ENCODE results near the gene MMP1. TPM values are rescaled to one million over a fixed set of nuclear protein-coding genes. Genes with fewer than 3 reads are reported as not detected.

MMP1 gene
- total RNA-seq, 1 donor from 2014 or later: 4.1 TPM

GRCh38 chr11:102831489-102832440 lies 33.8 kb upstream of the MMP1 start:
- peaks cover 32% of the 10 kb centered on the region for H3K4me1 Mint-ChIP-seq (ENCODE audit: low read depth)
- H3K27ac Mint-ChIP-seq (ENCODE audit: unreplicated experiment): no peak overlapping the region
- peak overlapping the region; percentile 51 for H3K4me3 Mint-ChIP-seq (ENCODE audit: unreplicated experiment)
- H3K27me3 Mint-ChIP-seq (ENCODE audit: low read depth): no peaks in the 10 kb centered on the region
- H3K36me3 Mint-ChIP-seq (ENCODE audit: low read depth): no peaks in the 10 kb centered on the region
- H3K9me3 Mint-ChIP-seq (ENCODE audit: low read depth): no peaks in the 10 kb centered on the region
- TF ChIP-seq CTCF (IDR thresholded peaks at IDR 0.05): peak; percentile 51
- DNase-seq (ENCODE audit: low spot score): no peak

GRCh38 chr11:102831128-102831488 lies 33.1 kb upstream of the MMP1 start:
- no peak for DNase-seq (ENCODE audit: low spot score)
- H3K9me3 Mint-ChIP-seq (ENCODE audit: low read depth): no peaks in the 10 kb centered on the region
- H3K4me1 Mint-ChIP-seq (ENCODE audit: low read depth): peaks cover 25% of the 10 kb centered on the region
- H3K27ac Mint-ChIP-seq (ENCODE audit: unreplicated experiment): no peak overlapping the region
- no peaks in the 10 kb centered on the region for H3K36me3 Mint-ChIP-seq (ENCODE audit: low read depth)
- no peaks in the 10 kb centered on the region for H3K27me3 Mint-ChIP-seq (ENCODE audit: low read depth)
- no peak for TF ChIP-seq CTCF (IDR thresholded peaks at IDR 0.05)
- no peak overlapping the region for H3K4me3 Mint-ChIP-seq (ENCODE audit: unreplicated experiment)

GRCh38 chr11:102830001-102830727 lies 32.2 kb upstream of the MMP1 start:
- H3K4me3 Mint-ChIP-seq (ENCODE audit: unreplicated experiment): no peak overlapping the region
- H3K4me1 Mint-ChIP-seq (ENCODE audit: low read depth): peaks cover 16% of the 10 kb centered on the region
- no peak overlapping the region for H3K27ac Mint-ChIP-seq (ENCODE audit: unreplicated experiment)
- no peak for DNase-seq (ENCODE audit: low spot score)
- TF ChIP-seq CTCF (IDR thresholded peaks at IDR 0.05): no peak
- H3K36me3 Mint-ChIP-seq (ENCODE audit: low read depth): no peaks in the 10 kb centered on the region
- no peaks in the 10 kb centered on the region for H3K27me3 Mint-ChIP-seq (ENCODE audit: low read depth)
- no peaks in the 10 kb centered on the region for H3K9me3 Mint-ChIP-seq (ENCODE audit: low read depth)

GRCh38 chr11:102829316-102830000 lies 31.5 kb upstream of the MMP1 start:
- H3K36me3 Mint-ChIP-seq (ENCODE audit: low read depth): no peaks in the 10 kb centered on the region
- no peak overlapping the region for H3K4me3 Mint-ChIP-seq (ENCODE audit: unreplicated experiment)
- H3K27me3 Mint-ChIP-seq (ENCODE audit: low read depth): no peaks in the 10 kb centered on the region
- DNase-seq (ENCODE audit: low spot score): no peak
- no peak overlapping the region for H3K27ac Mint-ChIP-seq (ENCODE audit: unreplicated experiment)
- peaks cover 15% of the 10 kb centered on the region for H3K4me1 Mint-ChIP-seq (ENCODE audit: low read depth)
- H3K9me3 Mint-ChIP-seq (ENCODE audit: low read depth): no peaks in the 10 kb centered on the region
- TF ChIP-seq CTCF (IDR thresholded peaks at IDR 0.05): no peak

- no peak for DNase-seq (ENCODE audit: low spot score)
- Mint-ChIP-seq H3K4me1 (ENCODE audit: low read depth) (peaks cover 4% of the 10 kb centered on the region), H3K27ac (ENCODE audit: unreplicated experiment) (no peak overlapping the region), H3K4me3 (ENCODE audit: unreplicated experiment) (no peak overlapping the region), H3K36me3 (ENCODE audit: low read depth) (no peaks in the 10 kb centered on the region), H3K27me3 (ENCODE audit: low read depth) (peaks cover 1% of the 10 kb centered on the region), H3K9me3 (ENCODE audit: low read depth) (no peaks in the 10 kb centered on the region)
- TF ChIP-seq CTCF (IDR thresholded peaks at IDR 0.05): no peak
These were observed 26.6 kb upstream of the MMP1 start for GRCh38 chr11:102824556-102824955.

Data from chondrocyte (in vitro differentiated cells).